Adrenal gland (tissue), 5 donors: ENCODE measurements around the gene BTBD9.

Experiments
- CTCF ChIP-seq, 6 experiments: fragments of 450-650 bp in 4 of 6; fragments of 200-600 bp in 2 of 6; sonication (generic) in 1 of 6; IDR thresholded peaks; 1 replicate in 5 of 6; 2 replicates in 1 of 6; pipeline versions ENCODE4 v1.5.1 to v1.8.0; 2016 to 2021; ENCODE audit warnings: antibody characterized with exemption in 6 of 6, mild to moderate bottlenecking in 2 of 6, moderate library complexity in 1 of 6
- POLR2A ChIP-seq, 2 donors: fragments of 450-650 bp; IDR thresholded peaks; one replicate each; pipeline ENCODE4 v1.6.1; 2017; ENCODE audit warnings: antibody characterized with exemption in 2 of 2, mild to moderate bottlenecking in 2 of 2, moderate library complexity in 1 of 2
- donor health status: DM: no; HTN: no; CAD: no.

- TF ChIP-seq CTCF (IDR thresholded peaks at IDR 0.05) (no peak), POLR2A (IDR thresholded peaks at IDR 0.05) (no peak)
These were observed 268.8 kb downstream of the BTBD9 start for GRCh38 chr6:38370653-38371601.
